Measurements from ENCODE around the gene NFYA.

- TF ChIP-seq, protein P1, sequence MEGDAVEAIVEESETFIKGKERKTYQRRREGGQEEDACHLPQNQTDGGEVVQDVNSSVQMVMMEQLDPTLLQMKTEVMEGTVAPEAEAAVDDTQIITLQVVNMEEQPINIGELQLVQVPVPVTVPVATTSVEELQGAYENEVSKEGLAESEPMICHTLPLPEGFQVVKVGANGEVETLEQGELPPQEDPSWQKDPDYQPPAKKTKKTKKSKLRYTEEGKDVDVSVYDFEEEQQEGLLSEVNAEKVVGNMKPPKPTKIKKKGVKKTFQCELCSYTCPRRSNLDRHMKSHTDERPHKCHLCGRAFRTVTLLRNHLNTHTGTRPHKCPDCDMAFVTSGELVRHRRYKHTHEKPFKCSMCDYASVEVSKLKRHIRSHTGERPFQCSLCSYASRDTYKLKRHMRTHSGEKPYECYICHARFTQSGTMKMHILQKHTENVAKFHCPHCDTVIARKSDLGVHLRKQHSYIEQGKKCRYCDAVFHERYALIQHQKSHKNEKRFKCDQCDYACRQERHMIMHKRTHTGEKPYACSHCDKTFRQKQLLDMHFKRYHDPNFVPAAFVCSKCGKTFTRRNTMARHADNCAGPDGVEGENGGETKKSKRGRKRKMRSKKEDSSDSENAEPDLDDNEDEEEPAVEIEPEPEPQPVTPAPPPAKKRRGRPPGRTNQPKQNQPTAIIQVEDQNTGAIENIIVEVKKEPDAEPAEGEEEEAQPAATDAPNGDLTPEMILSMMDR (IDR thresholded peaks at IDR 0.05; ENCODE audit: poor library complexity, severe bottlenecking) = peak; percentile 44
- TF ChIP-seq EZH2 (IDR thresholded peaks at IDR 0.05; ENCODE audit: borderline replicate concordance, insufficient read depth, low read length, poor library complexity, severe bottlenecking) (no peak), POLR2AphosphoS5 (IDR thresholded peaks at IDR 0.05) (no peak), SMC3 (conservative IDR thresholded peaks at IDR 0.05; ENCODE audit: poor library complexity) (no peak), MXI1 (conservative IDR thresholded peaks at IDR 0.05; ENCODE audit: poor library complexity, severe bottlenecking) (no peak), EP300 (conservative IDR thresholded peaks at IDR 0.05; ENCODE audit: poor library complexity, severe bottlenecking) (no peak), TAF1 (IDR thresholded peaks at IDR 0.05; ENCODE audit: low read depth) (no peak)
- TF ChIP-seq, protein P2, sequence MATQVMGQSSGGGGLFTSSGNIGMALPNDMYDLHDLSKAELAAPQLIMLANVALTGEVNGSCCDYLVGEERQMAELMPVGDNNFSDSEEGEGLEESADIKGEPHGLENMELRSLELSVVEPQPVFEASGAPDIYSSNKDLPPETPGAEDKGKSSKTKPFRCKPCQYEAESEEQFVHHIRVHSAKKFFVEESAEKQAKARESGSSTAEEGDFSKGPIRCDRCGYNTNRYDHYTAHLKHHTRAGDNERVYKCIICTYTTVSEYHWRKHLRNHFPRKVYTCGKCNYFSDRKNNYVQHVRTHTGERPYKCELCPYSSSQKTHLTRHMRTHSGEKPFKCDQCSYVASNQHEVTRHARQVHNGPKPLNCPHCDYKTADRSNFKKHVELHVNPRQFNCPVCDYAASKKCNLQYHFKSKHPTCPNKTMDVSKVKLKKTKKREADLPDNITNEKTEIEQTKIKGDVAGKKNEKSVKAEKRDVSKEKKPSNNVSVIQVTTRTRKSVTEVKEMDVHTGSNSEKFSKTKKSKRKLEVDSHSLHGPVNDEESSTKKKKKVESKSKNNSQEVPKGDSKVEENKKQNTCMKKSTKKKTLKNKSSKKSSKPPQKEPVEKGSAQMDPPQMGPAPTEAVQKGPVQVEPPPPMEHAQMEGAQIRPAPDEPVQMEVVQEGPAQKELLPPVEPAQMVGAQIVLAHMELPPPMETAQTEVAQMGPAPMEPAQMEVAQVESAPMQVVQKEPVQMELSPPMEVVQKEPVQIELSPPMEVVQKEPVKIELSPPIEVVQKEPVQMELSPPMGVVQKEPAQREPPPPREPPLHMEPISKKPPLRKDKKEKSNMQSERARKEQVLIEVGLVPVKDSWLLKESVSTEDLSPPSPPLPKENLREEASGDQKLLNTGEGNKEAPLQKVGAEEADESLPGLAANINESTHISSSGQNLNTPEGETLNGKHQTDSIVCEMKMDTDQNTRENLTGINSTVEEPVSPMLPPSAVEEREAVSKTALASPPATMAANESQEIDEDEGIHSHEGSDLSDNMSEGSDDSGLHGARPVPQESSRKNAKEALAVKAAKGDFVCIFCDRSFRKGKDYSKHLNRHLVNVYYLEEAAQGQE (IDR thresholded peaks at IDR 0.05; ENCODE audit: borderline replicate concordance) = no peak
Observed at GRCh38 chr6:41039060-41039998, 33.4 kb upstream of the NFYA start, which contains the start of gene UNC5CL.

All from neural cell (in vitro differentiated cells).